ENCODE results near the gene HIPK3.
"Not testable (repeated sequence)": the region's sequence is repeated elsewhere in the genome, so short reads cannot be mapped to it uniquely, and the experiment has no call there.

The HIPK3 gene

GRCh38 chr11:33303541-33303940 is 46.4 kb downstream of the HIPK3 start:
- no peak for DNase-seq (ENCODE audit: low spot score)

DNA sequence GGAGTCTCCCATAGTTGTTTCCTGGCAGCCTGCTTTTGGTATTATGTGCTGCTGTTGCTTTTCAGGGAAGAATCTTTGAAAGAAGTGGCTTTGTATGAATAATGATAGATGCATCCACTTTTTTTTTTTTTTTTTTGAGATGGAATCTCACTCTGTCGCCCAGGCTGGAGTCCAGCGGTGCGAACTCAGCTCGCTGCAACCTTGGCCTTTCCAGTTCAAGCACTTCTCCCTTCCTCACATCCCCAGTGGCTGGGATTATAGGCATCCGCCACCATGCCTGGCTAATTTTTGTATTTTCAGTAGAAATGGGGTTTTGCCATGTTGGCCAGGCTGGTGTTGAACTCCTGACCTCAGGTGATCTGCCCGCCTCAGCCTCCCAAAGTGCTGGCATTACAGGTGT is 49.6 kb downstream of the HIPK3 start:
- DNase-seq (ENCODE audit: low spot score), result not testable (repeated sequence)

DNA sequence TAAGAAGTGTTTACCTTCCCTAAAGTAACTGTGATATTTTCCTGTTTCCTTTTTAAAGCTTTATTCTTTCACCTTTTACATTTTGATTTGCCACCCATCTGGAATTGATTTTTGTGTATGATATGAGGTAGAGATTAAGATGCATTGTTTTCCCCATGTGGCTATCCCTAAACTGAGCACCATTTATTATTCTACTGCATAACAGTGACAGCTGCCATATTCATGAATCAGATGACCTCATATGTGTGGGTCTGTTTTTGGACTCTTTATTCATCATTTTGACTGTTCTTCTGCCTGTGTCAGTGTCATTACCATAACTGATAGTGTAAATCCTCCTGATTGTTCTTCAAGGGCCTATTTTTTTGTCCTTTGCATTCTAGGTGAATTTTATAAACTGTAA is 50.8 kb downstream of the HIPK3 start:
- DNase-seq (ENCODE audit: low spot score), result no peak

DNA sequence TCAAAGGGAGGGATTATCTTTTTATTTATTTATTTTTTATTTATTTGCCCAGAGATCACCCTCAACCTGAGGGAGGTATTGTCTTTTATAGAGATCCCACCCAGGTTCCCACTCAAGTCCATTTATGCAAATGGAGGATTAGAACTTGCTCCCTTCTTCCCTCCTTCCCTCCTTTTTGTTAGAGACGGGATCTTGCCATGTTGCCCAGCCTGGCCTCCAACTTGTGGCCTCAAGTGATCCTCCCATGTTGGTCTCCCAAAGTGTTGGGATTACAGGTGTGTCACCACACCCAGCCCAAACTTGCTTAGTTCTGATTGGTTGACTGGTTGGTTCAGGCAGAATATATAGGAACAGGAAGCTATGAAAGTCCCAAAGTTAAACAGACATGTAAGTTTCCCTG is 51.9 kb downstream of the HIPK3 start:
- DNase-seq (ENCODE audit: low spot score), result no peak

DNA sequence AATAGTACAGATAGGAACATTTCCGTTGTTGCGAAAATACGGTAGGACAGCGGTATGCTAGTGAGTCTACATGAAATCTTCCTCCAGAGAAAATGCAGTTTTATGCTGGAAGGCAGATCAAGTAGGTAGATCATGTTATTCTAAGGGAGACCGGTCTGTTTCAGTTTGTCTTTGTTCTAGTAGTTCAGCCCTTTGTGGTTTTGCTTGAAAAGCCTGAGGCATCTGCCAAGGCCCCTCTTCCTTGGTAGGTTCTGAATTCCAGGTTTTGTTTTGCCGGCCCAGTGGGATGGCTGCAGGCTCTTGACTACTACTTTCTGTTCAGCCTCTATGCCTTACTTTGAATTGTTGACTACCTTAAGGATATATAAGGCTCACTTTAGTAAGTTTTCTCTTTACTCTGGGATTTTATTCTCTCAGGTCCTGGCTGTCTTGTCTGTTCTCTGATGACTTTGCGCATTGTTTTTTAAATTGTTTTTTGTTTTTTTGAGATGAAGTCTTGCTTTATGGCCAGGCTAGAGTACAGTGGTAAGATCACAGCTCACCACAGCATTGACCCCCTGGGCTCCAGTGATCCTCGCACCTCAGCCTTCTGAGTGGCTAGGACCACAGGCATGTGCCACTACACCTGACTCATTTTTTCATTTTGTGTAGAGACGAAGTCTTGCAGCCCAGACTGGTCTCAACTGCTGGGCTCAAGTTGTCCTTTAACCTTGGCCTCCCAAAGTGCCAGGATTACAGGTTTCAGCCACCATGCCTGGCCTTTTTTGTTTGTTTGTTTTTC is 53.7 kb downstream of the HIPK3 start:
- DNase-seq (ENCODE audit: low spot score), result no peak

GRCh38 chr11:33311680-33312079 is 54.5 kb downstream of the HIPK3 start:
- no peak for DNase-seq (ENCODE audit: low spot score)

DNA sequence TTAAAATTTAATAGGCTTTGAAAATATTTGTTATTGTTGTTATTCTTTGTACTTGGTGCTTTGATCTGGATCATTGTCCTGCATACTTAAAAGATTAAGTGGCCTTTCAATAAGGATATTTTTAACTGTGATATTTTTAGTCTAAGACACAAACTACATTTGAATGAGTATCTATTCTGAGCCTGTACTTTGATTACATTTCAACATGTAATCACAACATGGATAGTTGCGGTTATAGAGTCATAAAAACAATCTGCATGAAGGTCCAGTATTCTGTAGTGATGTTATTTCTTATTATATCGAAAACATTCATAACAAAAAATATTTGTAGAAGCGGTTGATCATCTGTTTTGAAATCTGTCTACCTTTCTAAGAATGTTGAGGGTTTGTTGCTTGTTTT is 58.6 kb downstream of the HIPK3 start:
- DNase-seq (ENCODE audit: low spot score), result no peak

DNA sequence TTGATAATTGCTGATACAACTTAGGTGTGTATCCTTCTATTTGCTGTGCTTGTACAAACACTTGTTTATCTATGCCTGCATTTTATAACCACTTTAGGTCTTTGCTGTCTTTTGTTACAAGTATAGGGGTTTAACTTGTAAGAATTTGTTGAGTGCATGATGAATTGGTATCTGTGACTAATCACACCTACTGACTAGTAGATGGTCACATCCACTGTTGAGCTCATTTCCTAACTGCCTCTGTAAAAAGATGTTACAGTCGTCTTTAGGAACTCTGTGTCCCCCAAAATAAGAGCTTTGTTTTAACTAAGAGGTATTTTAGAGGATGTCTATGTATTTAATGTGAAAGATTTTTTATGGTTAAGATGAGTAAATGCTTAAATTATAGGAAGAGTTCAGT is 60.5 kb downstream of the HIPK3 start:
- no peak for DNase-seq (ENCODE audit: low spot score)

DNA sequence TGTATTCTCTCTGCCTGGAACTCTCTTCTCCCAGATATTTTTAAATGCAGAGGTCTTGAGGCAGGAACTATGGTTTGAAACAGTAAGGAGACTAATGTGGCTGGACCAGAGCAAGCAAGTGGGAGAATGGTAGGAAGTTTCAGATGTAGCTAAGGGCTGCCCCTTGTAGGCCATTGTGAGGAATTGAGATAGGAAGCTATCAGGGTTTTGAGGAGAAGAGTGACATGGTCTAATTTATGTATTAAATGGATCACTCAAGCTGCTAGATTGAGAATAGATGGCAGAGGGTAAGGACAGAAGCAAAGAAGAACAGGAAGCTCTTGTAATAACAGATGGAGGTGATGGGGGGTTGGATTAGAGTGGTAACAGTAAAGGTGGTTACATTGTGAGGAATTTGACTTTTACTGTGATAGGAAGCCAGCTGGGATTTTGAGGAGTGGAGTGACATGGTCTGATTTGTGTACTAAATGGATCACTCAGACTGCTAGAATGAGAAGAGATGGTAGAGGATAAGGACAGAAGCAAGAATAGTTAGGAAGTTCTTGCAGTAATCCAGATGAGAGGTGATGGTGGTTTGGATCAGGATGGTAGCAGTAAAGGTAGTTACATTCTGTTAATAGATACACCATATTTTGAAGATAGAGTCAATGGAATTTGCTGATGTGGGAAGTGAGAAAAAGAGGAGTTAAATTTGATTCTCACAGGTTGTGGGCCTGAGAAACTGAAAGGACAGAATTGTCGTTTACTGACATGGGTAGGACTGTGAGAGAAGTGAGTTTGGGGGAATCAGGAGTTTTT is 63.0 kb downstream of the HIPK3 start:
- no peak for DNase-seq (ENCODE audit: low spot score)

- DNase-seq (ENCODE audit: low spot score), result no peak
Observed at GRCh38 chr11:33320814-33321330, 63.7 kb downstream of the HIPK3 start.

DNA sequence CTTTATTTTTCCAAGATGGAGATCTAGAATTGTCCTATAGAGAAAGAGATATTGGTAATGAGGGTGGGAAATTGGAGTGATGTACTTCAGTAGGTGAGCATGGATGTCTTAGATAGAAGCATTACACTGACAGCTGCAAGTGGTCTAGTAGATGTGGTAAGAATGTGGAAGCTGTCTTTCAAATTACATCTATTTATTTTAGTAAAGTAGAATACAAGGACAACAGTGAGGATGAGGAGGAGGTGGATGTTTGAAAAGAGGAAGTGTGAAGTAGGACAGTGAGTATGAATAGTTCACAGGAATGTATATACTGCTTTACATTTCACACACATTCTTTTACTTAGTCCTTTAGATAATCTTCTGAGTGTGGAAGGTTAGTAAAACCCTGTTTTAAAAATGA is 64.2 kb downstream of the HIPK3 start:
- no peak for DNase-seq (ENCODE audit: low spot score)

DNA sequence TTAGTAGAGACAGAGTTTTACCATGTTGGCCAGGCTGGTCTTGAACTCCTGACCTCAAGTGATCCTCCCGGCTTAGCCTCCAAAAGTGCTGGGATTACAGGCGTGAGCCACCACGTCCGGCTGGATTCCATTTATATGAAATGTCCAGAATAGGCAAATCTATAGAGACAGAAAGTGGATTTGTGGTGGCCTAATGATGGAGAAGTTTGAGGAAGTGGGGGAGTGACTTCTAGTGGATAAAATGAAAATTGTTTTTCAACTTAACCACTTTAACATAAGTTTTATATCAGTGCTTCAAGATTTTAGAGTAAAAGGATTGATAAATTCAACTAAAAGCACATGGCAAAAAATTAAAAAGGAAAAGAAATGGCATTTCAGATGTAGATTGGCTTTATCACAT is 66.2 kb downstream of the HIPK3 start:
- no peak for DNase-seq (ENCODE audit: low spot score)

GRCh38 chr11:33324302-33324985 is 67.3 kb downstream of the HIPK3 start:
- DNase-seq (ENCODE audit: low spot score), result no peak

DNA sequence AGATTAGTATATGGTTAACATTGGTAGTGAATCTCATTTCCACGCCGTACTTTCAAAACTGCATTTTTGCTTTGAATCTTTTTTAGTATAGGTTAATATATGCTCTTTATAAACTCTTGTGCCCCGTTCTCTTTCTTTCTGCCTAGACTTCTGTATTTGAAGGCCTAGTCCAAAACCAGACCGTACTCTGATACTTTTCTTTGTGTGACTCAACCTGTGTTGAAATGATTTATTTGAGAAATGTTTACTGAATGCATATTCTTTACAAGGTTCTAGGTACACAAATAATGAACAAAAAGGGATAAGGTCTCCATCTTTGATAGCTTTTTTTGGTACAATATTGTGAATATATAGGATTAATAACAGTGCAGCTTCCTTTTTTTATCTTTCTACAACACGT is 68.3 kb downstream of the HIPK3 start:
- no peak for DNase-seq (ENCODE audit: low spot score)

DNA sequence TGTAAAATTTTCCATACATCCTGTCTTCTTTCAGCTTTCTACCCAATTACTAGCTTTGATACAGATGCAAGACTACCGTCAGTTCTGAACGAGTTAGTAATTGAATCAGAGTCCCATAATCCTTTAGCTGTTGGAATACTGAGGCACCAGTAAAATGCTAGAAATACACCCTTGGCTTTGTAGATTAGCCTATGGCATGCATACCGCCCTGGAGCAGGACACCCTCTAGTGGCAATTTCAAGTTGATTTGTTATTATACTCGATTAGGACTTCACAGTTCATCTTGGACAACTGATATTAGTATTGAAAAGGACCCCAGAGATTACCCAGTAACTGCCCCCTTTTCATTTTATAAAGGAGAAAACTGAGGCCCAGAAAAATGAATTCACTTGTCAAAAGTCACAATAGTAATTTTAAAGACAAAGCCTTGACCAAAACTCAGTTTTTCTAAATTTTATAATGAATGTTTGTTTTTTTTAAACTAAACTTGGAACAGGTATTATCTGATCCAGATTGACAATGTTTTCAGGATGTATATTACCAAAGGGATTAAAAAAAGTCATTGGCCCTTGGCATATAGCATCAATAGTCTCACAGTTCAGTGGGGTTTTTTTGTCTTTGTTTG is 72.6 kb downstream of the HIPK3 start:
- DNase-seq (ENCODE audit: low spot score), result peak; percentile 59

DNA sequence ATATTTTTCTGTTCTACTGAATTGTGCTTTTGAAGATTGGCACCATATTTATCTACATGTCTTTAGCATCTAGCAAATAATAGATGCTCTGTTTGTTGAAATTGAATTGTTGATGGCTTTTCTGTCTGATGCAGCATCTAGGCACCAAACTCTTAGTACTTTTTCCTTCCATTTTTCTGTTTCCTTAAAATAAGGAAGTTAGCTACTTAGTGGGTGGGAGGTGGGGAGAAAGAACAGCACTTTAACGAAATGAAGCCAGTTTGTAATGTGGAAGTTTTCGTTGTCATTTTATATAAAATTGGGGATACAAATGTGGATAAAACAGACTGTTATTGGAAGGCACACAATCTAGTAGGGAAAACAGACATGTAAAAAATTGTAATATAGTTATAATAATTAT is 76.6 kb downstream of the HIPK3 start:
- DNase-seq (ENCODE audit: low spot score), result no peak

DNA sequence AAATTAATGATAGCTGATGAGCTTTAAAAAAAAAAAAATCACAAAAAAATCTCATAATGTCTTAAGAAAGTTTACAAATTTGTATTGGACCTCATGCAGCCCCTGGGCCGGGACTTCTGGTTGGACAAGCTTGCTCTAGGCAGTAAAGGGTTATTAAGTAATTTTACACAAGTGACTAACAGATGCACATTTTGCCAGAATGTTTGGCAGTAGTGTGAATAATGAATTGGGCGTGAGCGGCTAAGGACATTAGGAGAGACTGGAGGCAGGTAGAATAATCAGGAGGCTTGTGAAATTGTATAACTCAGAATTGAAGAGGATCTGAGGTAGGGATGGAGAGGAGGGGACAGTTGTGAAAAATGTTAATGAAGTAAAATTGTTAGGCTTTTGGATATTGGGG is 77.4 kb downstream of the HIPK3 start:
- DNase-seq (ENCODE audit: low spot score), result no peak

DNA sequence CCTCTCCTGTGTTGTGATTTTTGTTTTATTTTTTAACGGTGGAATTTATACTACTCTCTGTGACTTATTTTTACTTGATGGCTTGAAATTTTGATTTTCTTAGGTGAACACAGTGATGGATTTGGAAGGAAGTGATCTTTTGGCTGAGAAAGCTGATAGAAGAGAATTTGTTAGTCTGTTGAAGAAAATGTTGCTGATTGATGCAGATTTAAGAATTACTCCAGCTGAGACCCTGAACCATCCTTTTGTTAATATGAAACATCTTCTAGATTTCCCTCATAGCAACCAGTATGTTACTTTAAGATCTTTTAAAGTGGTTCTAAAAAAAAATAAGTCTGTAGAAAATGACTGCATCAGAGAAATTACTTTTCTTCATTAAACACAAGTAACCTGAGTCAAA is 82.1 kb downstream of the HIPK3 start:
- DNase-seq (ENCODE audit: low spot score), result no peak

- DNase-seq (ENCODE audit: low spot score), result no peak
Observed at GRCh38 chr11:33344611-33345010, 87.4 kb downstream of the HIPK3 start.

GRCh38 chr11:33347490-33348125 is 90.4 kb downstream of the HIPK3 start:
- no peak for DNase-seq (ENCODE audit: low spot score)

- DNase-seq (ENCODE audit: low spot score), result no peak
Observed at GRCh38 chr11:33350287-33350686, 93.1 kb downstream of the HIPK3 start.

All from CD4-positive, alpha-beta T cell treated with Interleukin-6 at 100 ng/mL for 8 hours (primary cell).